Activated CD8-positive, alpha-beta memory T cell treated with anti-CD3 and anti-CD28 coated beads for 1 hour (primary cell): Measurements from ENCODE around the gene PLXDC2.

Experiments used
- DNase-seq, 2 donors: peaks; one replicate each; pipeline ENCODE4 v3.0.0-alpha.2; 2020; ENCODE audit warnings: low read depth in 1 of 2; ENCODE audit errors: extremely low read depth in 1 of 2

Gene PLXDC2

GRCh38 chr10:19908991-19909696 lies 92.9 kb downstream of the PLXDC2 start:
- DNase-seq, result no peak

DNA sequence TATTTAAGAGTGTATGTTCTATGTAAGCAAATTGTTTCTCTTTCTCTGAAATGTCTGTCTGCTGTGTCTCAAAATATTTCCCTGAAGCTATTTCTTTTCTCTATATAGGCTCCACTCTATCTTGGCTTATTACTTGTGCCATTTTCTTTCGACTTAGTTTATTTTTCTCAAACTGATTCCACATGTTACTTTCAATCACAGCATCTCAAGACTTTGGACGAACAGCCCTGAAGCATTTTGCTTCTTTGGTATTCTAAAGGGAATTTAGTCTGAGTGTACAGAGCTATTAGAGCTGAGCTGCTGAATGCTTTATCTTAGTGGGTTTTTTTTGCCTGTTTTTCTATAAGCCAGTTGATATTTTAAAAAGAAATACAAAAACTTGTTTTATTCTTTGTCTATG lies 95.7 kb downstream of the PLXDC2 start:
- no peak for DNase-seq

DNA sequence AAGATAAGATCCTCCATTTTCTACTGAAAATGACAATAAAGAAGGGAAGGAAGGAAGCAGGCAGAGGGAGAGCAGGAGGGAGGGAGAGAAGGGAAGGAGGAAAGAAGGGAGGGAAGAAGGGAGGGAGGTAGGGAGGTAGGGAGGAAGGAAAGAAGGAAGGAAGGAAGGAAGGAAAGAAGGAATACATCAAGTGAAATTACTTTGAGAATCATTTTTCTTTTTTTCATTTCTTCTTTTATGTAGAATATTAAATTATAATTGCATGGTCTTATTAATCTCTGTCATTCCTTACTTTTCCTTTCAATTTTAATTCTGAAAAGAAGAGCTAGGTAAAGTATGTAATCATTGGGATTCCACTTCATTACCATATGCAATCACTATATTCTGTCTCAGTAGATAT lies 97.8 kb downstream of the PLXDC2 start:
- DNase-seq, result no peak

GRCh38 chr10:19915125-19915524 lies 98.9 kb downstream of the PLXDC2 start:
- DNase-seq, result no peak

- DNase-seq, result no peak
These were observed 99.6 kb downstream of the PLXDC2 start for GRCh38 chr10:19915816-19916215.

DNA sequence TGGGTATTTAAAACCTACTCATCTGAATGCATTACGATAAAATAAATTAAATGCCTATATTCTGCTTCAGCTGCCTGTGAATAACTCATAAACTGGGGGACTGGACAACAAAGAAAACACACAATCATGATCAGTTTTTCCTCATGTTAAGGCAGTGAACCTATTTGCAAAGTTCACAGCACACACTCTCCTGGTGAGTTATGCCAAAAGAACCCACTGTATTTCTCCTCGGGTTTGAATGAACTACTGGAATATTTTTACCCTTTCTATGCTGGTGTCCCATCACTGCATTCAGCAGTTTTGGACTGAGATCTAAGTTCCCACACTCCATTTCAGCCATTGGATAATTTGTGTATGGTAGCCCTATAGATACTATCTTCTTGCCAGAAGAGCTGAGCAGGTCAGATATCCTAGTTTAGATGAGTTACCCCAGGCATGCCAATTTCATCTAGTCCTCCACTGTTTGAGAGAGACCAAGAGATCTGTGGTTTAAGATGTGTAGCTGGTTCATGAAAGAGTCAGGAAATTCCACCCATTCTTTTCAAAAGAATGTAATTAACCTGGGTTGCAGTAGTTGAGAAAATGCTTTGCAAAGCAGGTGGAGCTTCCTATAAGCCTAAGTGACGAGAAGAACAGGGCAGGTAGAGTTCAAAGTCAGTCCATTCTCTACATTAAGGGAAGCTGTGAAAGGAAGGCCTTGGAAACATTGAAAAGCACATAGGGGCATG lies 101.7 kb downstream of the PLXDC2 start:
- no peak for DNase-seq

DNA sequence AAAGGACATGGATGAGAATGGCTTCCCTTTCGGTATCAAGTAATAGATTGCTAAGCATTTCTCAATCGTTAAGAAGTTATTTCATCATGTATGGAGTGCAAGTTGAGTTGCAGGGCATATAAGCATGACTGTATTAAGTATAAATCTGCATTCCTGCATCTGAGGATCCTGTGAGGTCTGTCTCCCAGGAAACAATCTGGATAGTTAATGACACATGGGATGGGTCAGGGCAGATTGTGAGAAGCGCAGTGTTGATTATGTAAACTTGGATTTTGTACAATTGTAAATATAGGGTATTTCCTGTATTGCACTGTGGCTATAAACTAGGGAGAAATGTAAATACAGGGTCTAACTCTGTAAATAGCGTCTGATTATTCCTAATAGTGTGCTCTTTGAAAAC lies 102.6 kb downstream of the PLXDC2 start:
- no peak for DNase-seq

DNA sequence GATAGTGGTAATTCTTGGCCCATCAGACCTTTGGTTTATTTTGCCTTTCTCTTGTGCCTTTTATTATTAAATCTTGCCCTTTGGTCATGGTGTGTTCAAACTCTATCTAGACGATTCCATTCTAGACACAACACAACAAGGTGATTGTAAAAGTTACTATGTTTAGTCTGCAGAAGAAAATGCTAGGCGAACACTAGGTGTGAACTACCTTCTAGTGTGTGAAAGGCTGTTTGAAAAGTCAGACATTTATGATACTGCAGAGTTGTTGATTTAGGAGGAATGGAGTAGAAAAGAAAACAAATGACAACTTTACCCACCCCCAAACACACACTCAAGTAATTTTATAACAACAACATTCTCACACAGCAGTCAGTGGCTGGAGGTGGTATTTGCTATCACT lies 103.4 kb downstream of the PLXDC2 start:
- no peak for DNase-seq

- no peak for DNase-seq
These were observed 104.0 kb downstream of the PLXDC2 start for GRCh38 chr10:19920075-19920726.

GRCh38 chr10:19921300-19922140 lies 105.3 kb downstream of the PLXDC2 start:
- DNase-seq, result no peak

GRCh38 chr10:19922236-19922963 lies 106.2 kb downstream of the PLXDC2 start:
- no peak for DNase-seq

GRCh38 chr10:19925064-19925463 lies 108.8 kb downstream of the PLXDC2 start:
- no peak for DNase-seq

DNA sequence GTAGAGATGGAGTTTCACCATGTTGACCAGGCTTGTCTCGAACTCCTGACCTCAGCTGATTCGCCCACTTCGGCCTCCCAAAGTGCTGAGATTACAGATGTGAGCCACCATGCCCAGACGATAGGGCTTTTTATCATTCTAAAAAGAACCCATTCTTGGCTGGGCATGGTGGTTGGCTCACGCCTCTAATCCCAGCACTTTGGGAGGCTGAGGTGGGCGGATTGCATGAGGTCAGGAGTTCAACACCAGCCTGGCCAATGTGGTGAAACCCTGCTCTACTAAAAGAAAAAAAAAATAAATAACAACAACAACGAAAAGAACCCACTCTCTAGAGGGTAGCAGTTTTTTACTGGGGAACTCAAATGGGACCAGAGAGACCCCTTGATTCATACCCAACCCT lies 112.7 kb downstream of the PLXDC2 start:
- DNase-seq, result no peak

DNA sequence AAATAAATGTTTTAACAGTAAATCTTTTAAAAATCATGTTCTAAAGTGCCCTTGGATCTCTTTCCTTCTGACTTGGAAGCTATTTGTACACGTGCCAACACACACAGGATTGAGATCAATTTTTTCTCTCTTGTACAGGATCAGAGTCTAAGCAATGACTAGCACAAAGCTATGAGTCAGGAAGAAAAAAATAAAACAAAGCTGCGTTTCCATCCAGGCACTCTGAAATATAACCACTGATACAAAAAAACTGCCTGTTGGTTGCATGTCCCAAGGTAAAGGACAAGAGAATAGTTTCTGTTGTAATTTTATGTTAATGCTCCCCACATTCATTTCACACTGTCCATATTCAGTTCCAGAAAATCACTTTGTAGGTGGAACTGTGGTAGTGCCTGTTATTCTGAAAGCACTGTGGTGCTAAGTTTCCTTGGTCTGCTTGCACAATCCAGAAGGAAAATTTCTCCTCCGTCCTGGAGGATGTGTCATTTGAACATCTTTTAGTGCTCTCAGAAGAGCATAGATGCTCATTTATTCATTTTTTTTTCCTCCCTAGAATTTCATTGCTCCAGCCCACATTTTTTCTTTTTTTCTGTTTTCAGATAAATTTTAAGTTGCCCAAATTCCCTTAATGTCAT lies 113.4 kb downstream of the PLXDC2 start:
- DNase-seq, result no peak

DNA sequence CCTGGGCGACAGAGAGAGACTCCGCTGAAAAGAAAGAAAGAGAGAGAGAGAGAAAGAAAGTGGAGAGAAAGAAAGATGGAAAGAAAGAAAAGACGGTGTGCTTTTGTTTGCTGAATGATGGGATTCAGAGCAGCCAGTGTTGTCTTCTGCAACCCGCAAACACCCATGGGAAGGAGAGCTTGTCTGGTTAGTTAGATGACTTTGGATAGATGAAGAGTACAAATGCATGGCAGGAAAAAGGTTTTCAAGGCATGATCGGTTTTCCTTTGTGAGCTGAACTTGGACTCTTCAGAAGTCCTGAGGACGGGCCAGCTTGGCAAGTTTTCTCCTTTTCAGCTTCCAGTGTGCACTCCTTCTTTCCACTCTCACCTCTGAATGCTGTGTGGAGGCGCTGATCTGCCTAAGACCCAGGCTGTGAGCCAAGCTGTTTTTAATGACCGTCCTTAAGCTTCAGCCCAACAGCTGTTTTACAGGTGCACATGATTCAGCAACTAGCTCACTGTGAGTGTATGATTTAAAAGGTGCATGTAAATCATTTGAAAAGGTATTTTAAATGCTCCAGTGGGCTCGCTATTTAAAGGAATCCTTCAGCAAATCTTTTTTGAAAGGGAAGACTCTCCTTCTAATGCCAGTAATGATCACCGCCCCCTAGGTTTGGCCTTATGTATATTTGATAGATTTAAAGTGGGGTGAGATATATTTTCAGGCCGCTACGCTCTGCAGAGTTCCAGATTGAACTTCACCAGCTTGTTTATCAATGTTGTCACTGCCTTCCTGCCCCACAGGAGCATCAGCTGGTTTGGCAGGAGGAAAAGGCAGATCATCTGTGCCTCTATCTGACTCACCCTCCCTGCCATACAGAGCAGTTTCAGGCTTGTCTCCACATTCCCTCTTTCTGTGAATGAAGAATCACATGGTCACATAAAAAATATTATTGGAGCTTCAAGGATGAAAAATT lies 115.0 kb downstream of the PLXDC2 start:
- DNase-seq, result no peak

GRCh38 chr10:19931894-19932590 lies 115.8 kb downstream of the PLXDC2 start:
- no peak for DNase-seq

GRCh38 chr10:19932806-19933371 lies 116.7 kb downstream of the PLXDC2 start:
- no peak for DNase-seq

GRCh38 chr10:19933772-19934171 lies 117.5 kb downstream of the PLXDC2 start:
- DNase-seq, result no peak
